NCI-H2196 (cell line): ENCODE data around the gene RPL10A.

Experiments used
- DNase-seq: peaks from one replicate; lab custom pipeline; 2025; ENCODE audit not compliant: unreplicated experiment; lab: John Stamatoyannopoulos, UW

RPL10A gene

DNA sequence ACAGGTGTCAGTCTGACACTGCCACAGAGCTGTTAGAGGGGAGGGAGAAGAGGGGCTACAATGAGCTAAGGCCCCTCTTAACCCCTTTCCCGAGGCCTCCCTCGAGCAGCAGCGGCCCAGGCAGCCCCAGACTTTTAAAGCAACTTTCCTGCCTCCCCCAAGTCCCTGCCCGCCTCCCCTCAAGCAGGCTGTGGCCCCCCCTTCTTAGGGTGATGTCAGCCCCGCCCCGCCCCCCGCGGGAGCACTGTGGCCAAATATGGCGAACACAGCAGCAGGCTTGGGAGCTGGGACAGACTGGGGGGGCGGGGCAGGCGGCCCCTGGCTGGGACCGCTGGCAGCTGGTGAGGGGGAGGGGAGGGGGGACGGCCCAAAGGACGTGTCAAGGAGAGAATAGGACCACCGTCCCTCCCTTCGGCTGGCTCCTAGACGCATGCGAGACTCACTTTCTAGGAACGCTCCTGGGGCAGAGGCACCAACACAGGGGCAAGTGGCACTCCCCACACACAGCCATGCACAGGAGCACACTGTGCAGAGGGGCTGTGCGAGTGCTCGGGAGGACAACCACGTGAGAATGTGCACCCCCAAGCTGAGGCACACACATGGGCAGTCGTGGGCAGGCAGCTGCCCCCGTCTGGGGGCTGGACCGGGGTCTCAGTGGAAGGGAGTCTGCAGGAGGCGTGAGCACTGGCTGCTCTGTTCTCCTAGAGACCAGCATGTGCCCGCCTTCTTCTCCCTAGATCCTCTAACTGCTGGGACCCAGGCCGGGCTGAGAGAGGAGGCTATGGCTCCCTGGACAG, 22.0 kb downstream of the RPL10A start:
- no peak for DNase-seq

DNA sequence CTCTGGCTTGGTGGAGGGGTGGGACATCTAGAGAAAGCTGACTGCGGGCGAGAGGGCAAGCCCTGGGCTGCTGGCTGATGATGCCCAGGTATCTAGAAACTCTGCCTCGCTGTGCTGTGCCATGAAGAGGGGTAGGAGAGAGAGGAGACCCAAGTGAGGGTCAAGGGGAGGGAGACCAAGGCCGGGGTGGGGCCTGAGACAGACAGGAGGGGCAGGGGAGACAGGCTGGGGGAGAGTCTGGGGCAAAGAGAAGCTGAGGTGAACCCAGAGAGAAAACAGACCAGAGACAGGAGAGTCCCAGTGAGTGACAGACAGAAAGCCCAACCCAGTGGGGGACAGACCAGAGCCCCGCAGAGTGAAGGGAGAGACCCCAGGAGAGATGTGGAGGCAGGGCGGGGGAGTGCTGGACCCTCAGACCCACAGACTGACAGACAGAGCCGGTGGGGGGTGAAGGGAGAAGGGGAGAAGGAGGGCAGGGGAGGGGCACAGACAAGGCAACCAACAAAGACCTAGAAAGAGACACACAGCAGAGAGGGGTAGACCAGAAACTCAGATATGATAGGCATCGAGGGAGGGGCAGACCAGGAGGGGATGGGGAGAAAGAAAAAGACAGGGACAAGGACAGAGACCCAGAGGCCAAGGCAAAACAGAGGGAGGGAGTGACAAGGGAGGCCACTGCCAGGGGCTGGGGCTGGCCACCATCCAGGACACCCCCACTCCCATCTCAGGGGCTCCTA, 22.8 kb downstream of the RPL10A start:
- DNase-seq: no peak

DNA sequence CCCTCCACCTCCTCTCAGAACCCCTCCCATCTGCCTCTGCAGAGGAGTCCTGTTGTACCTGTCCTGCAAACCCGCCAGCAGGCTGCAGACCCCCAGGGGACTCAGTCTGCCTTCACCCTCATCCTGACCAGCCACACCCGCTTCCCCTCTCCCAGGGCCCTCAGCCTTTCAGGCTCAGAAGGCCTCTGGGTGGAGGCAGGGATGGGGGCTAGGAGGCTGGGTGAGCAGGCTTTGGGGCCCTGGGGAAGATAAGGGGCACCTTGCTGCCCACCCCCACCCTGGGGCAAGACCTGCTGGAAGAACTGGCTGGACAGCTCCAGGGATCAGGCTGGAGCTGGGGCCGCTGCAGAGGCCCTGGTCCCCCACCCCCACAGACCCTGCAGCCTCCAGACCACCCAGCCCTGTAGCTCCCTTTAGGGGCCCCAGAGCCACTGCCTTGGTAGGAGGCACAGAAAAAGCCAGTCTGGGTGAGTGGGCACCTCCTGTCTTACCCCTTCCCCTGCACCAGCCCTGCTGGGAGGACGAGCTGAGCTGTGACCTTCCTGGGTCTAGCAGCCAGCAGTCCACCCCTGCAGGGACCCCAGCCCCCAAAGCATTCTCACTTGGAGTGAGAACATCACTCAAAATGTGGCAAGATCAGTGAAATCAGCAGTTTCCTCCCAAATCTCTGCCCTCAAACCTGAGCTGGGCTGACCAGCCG, 23.5 kb downstream of the RPL10A start:
- DNase-seq: no peak

DNA sequence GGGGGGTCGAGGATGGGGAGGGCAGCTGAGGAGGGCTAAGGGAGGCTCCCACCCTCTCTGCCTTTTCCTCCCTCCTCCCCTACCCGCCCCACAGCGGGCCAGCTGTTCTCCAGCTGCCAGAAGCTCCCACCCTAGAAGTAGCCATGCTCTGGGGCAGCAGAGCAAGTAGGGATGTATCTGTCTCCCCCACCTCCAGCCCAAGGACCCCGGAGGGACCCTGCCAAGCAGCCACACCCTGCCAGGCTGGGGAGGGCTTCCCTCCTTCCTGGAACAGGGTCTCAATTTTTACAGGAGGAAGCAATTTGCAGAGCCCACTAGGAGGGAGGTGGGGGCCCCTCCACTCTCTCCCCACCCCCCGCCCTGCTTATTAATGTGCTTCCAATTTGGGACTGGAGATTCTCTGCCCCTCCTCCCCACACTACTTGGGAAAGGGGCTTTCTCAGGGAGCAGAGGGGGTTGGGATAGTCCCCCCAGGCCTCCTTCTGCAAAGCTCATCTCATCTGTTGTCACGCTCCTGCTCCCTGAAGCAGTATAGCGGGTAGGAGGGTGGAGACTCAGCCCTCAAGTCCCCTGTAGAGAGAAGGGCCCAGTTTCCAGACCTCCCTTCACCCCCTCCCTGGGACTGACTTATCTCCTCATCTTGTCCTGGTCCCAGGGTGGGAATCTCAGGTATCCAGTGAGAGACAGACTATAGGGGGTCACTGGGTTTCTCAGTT, 24.2 kb downstream of the RPL10A start:
- no peak for DNase-seq

DNA sequence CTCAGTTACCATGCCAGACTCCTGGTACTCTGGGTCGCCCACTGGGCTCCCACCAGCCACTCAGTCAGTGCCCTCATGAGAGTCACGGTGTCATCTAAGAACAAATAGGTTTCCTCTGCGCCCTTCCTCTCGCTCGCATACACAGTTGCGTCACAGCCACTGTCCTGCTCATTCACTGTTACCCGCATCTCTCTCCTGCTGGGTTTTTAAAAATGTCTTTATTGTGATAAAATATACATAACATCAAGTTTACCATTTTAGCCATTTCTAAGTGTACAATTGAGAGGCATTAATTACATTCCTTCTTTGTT, 24.7 kb downstream of the RPL10A start:
- DNase-seq: no peak

DNA sequence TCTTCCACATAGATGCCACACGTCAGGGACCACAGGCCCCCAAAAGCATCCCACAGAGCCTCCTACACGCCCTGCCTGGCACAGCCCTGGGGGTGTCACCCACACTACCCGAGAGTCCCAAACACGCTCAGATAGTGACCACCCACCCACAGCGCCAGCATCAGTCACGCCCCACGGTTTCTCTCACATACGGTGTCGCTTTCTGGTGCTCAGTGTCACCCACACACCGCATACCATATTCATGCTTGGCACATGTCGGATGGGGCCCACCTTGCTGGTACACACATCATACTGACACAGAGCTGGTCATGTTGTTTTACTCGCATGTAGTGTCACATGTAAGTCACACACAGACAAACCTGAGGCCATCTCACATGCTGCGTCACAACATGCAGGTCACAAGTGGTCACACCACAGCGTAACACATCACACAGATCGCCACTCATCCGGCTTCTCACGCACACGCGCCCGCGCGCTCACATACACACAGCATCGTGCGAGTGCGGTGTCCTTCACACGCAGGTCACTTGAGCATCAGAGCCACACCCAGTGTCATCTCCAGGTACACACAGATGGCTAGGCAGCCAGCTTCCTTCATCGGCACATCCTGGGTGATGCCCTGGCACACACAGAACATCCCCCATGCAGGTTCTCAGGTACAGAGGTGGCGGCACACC, 25.2 kb downstream of the RPL10A start:
- DNase-seq: no peak

DNA sequence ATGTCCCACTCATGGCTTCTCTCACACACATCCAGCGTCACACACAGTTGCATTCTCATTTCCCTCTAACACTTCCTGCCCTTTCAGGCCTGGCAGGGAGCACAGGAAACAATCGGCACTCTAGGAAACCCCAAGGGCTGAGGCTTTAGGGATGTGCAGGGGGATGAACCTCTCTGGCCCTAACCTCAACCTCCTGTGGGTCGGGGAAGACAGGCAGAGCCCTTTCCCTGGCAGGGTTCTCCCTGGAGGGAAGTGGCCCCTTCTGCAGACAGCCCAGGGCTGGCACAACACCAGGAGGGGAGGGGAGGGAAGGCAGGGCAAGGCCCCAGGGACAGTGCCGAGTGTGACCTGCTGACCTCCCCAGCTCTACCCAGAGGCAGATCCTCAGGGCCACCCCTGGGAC, 26.0 kb downstream of the RPL10A start:
- DNase-seq: no peak

DNA sequence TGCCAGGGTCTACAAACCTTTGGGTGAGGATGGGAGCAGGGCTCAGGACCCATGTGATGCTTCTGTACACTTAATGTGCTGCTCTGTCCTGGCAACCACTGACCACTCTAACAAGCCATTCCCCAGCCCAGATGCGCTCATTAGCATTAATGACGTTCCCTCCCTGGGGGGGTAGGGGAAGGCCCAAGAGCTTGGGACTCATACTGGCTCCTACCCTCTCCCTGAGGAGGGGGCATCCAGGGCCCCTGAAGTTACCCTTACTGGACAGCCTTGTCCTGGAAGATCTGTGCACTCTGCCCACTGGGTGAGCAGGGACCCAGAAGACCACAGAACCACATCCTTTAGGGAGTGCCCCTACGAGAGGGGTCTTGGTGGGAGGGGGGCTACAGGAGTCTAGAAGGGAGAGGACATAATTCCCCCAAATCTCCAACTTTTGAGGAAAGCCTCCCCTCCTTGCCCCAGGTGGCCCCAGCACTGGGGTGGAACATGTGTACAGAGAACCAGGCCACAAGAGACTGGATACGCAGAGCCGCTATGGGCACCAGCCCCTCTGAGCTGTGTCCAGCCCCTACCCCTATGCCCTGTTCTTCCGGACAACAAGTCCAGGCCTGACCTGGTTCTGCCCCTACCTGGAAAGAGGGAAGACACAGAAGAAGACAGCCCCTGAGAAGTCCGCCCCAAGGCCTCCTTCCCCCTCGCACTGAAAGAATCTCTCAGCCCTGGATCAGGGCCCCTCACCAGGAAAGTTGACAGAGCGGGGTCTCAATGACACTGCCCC, 27.2 kb downstream of the RPL10A start:
- no peak for DNase-seq

DNA sequence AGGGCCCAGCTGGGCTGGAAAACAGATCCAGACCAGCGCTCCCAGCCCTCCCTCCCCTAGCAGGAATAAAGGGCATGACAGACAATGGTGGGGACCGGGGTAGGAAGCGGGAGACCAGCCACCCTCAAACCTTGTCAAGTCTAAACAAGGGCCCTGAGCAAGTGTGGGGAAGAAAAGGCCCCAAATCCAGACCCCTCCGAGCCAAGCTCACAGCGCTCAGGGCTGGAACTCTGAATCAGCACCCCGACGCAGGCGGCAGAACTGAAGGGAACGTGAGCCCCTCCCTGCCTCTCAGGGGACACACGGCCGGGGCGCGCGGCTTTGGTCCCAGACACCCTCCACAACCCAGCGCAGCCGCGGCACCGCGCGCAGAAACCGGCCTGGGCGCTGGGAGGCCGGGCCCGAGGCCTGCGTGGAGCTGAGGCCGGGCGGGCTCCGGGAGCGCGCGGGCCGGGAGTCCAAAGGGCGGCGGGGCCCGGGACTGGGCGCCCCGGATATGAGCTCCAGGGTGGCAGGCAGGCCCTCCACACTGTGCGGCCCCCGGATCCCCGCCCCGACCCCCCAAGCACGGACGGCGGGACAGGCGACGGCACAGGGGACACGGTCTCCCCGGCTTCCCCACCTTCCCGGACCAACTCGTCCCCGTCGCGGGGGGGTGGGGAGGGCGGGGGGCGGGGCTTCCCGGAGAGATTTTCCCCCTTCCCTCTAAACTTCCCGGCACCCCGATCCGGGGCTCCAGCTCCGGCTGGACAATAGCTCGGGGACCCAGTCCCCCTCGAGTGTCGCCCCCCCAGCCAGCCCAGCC, 28.0 kb downstream of the RPL10A start:
- no peak for DNase-seq

DNA sequence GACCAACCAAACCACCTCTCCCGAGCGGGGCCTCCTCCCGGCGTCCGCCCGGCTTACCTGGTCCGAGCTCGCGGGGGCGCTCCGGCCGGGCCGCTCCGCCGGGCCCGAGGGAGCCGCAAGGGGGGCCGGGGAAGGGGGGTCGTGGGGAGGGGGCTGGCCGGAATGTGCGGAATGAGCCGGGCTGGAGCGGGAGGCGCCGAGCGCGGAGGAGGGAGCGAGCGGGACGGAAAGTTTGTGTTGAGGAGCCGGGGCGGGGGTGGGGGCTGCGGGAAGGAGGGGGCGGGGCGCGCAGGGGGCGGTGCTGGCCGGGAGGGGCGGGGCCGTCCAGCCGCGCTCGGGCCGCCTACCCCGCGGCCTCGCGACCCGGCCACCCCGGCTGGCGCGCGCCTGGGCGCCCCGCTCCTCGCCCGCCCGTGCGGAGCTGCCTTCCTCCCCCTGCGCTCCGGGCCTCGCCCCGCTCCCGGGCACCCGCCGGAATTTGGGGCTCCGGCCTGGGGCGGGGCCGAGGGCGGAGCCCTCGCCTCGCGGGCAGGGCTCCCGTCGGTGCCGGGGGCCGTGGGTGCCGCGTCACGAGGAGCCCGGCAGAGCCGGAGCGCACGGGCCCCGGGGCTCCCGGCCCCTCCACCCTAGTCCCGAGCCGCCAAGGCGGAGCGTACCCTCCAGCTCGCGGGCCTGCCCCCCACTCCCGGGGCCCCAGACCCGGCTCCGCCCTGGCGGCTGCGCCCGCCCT, 28.8 kb downstream of the RPL10A start, which contains the start of gene TEAD3:
Gene TEAD3, minus strand, starts transcription at position 239 of the 730 bp plus-strand sequence.
- DNase-seq: peak; percentile 47

DNA sequence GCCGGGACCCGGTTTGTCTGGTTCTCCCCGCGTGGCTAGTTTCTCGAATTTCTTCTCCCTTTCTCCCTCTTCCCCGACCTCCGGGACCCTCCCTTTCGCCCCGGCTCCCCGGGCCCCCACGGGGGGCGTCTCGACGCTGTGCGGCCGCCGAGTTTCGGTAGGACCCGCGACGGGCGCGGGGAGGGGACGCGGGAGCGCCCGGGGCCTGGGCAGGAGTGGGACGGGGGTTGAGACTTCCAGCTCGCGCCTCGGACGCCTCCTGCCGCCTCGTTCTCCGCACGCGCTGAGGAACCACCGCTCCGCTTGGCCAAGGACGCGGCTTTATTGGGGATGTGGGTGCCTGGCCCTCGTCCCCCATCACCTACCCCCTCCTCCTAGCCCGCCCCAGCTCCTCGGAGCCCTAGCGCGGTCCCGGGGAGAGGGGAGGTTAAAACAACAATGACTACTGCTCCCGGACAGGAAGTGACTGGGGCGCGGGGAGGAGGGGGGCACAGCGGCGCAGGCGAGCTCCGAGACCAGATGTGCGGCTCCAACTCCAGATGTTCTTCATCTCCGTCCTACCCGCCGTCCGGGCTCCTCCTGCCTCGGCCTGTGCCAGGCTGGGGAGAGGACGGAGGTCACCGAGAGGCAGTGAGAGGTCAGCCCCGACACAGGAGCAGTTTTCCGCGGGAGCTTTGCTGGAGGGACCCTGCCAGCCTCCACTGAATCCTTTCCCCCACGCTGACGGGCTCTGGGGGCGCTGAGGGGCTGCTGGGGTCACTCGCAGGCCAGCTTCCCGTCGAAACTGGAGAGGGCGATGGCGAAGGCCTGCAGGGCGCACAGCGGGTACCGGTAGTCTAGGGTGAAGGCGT, 29.6 kb downstream of the RPL10A start:
- no peak for DNase-seq

DNA sequence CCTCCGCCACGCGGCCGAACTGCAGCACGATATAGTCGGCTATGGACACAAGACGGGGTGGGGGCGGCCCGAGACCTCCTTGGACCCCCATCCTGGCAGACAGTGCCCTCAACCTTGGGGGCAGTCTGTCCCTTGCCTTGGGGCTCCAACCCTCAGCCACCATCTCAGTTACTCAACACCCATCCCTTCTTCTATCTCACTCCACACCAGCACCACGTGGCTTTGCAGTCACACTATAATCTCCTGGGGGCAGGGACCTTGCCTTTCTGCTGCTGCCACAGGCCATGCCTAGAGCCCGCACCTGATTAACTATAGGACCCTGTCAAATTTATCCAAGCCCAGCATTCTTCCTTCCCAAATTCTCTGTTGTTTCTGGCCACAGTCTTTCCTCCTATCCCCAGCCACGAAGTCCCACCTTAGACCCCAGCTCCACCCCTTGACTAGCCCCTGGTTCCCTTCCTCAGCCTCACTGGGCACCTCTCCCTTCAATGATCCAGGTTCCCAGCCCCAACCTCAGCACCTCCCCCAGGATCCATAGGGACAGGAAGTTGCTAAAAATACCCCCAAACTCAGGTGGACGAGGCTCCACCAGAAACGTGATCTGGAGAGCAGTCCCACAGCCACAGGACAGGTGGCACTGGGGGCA, 30.3 kb downstream of the RPL10A start:
- DNase-seq: no peak

DNA sequence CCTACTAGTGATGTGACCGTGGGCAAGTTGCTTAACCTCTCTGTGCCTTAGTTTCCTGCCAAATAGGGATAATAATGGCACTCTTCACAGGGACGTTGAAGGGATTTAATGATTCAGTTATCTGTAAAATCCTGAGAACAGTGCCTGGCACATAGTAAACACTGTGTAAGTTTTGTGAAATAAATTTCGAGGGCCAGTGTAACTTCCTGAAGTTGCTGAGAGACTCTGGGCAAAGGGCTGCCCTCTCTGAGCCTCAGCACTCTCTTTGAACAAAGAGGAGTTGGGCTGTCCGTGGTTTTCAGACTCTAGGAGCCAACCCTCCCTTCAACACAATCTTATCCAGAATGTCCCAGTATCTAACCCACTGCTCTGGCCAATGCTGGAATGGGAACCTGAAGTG, 31.2 kb downstream of the RPL10A start:
- no peak for DNase-seq

DNA sequence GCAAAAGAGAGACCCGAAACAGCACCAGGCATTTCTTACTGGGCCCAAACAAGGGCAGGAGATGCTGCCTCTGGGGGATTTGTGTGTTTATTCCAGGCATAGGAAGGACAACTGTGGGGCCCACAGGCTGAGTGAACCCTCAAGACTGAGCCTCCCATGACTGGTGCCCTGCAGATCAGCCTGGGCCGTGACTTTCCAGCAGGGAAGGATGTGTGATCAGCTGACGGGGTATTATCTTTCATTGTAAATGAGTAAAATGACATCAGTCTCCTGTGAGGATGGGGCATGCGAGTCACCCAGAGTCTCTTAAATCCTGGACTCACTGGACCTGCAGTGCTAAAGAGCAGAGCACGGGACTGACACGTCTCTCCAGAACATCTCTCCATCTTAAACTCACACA, 32.6 kb downstream of the RPL10A start:
- peak; percentile 55 for DNase-seq

DNA sequence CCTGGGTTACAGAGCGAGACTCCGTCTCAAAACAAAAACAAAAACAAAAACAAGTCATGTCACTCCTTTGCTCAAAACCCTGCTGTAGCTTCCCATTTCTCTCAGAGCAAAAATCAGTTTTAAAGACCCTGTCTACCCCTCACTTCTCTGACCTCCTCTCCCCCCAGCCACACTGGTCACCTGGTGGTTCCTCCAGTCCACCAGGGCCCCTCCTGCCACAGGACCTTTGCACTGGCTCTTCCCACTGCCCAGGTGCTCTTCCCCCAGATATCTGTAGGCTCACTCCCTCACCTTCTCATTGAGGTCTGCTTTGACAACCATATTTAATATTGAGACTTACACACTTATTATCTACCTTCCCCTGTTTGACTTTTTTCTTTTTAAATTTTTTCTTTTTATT, 33.6 kb downstream of the RPL10A start:
- DNase-seq: no peak

DNA sequence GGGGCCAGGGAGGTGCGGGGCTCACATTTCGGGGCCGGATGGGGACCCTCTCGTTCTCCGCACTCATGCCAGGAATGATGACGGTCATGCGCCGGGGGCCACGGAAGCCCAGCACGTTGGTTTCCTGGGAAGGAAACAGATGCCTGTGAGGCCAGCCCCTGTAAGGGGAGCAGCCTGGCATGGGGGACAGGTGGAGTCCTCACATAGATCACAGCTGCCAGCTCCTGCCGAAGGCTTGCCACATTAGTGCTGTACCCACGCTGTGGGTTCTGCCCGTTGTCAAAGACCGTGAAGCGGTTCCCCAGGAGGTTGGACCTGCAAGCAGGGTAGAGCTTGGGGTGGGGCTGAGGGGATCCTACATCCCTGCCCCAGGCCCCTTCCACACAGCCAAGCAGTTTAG, 35.3 kb downstream of the RPL10A start:
- DNase-seq: no peak

DNA sequence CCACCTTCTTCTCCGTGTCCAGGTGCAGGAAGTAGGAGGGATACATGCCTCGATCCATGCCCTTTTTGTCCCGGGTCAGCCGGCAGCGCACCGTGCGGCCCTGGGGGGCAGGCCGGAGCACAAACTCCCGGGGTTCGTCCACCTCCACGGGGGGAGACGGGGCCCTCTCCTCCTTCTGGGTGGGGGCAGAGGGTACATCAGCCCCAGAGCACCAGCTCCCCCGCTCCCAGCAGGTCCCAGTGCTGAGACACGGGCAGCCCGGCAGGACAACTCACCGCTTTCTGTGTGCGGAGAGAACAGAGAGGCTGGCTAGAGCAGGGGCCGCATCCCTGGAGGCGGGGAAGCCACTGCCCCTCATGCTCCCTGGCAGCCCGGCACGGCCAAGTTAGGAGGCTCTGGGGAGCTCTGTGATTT, 37.8 kb downstream of the RPL10A start:
- no peak for DNase-seq
